Activated CD8-positive, alpha-beta memory T cell treated with anti-CD3 and anti-CD28 coated beads for 1 hour (primary cell): ENCODE results near the gene DDX39A.
A peak's percentile ranks its signal among the peaks of the same experiment; 100 is the strongest.

Experiments used
- DNase-seq, 2 donors: peaks; one replicate each; pipeline ENCODE4 v3.0.0-alpha.2; 2020; ENCODE audit warnings: low read depth in 1 of 2; ENCODE audit errors: extremely low read depth in 1 of 2

The DDX39A gene

GRCh38 chr19:14434543-14435319, 15.6 kb upstream of the DDX39A start:
- DNase-seq, result no peak

- peak in 1 of 2 donors; percentile 29 for DNase-seq
Observed at GRCh38 chr19:14433554-14434501, 14.7 kb upstream of the DDX39A start.

GRCh38 chr19:14432791-14433553, 13.8 kb upstream of the DDX39A start, which contains the start of gene PKN1:
Gene PKN1, plus strand, starts transcription at chr19:14433306. Its CDS starts 216 bp downstream, at chr19:14433522.
- DNase-seq, result peak in 1 of 2 donors; percentile 43

DNA sequence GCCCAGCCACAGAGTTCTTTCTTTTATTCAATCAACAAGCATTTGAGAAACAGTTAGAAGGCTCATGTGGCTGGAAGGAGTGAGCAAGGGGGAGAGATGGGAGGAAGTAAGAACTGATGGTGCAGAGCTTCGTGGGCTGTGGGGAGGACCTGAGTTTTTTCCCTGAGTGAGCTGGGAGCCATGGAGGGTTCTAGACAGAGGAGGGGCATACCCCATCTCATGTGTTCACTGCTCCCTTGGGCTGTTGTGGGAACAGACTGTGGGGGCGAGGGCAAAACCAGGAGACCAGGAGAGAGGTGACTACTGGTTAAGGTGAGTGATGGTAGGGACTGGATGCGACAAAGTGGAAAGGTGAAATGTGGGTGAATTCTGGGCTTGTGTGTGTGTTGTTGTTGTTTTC, 11.6 kb upstream of the DDX39A start:
- no peak for DNase-seq

GRCh38 chr19:14428882-14429416, 9.8 kb upstream of the DDX39A start:
- DNase-seq, result no peak

GRCh38 chr19:14427461-14427860, 8.3 kb upstream of the DDX39A start:
- no peak for DNase-seq

GRCh38 chr19:14425696-14426138, 6.6 kb upstream of the DDX39A start:
- no peak for DNase-seq

DNA sequence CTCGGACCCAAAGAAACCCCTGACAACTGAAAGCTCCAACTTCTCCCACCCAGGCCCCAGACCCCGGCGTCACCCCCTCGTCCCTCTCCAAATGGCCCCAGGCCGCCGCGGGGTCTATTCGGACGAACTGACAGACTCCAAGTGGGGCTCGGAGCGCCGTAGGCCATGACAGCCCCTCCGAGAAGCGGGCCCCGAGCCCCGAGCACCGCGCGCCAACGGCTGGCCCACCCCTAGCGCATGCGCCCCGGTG, 360 bp downstream of the DDX39A start:
- no peak for DNase-seq

GRCh38 chr19:14416817-14417231, 2.3 kb downstream of the DDX39A start:
- no peak for DNase-seq

GRCh38 chr19:14414926-14415690, 4.0 kb downstream of the DDX39A start:
- no peak for DNase-seq

- DNase-seq, result no peak
Observed at GRCh38 chr19:14413693-14414181, 5.4 kb downstream of the DDX39A start.

GRCh38 chr19:14412996-14413692, 6.0 kb downstream of the DDX39A start:
- no peak for DNase-seq

GRCh38 chr19:14412324-14412995, 6.7 kb downstream of the DDX39A start:
- no peak for DNase-seq

- no peak for DNase-seq
Observed at GRCh38 chr19:14411938-14412245, 7.2 kb downstream of the DDX39A start.

- DNase-seq, result no peak
Observed at GRCh38 chr19:14411161-14411937, 7.8 kb downstream of the DDX39A start.

DNA sequence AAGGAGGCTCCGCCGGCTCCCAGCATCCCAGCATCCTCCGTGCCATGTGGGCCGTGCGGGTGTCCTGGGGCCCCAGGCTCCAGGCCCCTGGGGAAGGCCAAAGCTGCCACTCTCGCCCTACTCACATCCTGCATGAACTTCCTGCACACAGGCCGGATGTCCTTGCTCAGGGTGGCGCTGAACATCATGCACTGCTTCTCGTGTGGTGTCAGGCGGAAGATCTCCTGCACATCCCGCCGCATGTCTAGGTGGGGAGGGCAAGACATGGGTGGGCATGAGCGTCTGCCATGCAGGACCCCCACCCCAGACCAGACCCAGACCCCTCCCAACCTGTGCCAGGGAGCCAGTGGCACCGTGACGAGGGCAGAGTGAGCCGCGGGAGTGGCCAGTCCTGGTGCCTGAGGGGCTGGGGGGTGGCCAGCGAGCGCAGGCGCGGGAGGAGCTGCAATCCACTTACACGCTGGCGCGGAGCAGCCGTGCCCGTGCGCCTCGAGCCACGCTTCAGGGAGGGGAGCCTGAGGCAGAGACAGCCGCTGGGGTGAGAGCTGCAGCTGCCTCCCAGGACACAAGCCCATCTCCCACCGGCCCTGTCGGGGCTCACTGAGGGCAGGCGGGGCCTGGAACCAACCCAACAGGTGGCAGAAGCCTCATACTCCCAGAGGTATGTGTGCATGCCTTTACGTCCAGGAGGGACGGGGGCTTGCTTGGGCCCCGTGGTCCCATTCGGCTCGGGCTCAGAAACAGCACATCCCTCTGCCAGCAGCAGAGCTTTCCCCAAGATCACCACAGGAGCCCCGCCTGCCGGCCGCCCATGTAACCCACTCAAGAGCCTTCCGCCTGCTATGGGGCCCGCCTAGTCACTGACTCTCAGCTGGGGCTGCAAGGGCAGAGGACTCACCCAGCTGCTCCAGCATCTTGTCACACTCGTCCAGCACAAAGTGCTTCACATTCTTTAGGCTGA, 8.8 kb downstream of the DDX39A start:
- no peak for DNase-seq
